GM21786 (cell line): ENCODE results near the gene NBPF6.
"Not testable (repeated sequence)": the region's sequence is repeated elsewhere in the genome, so short reads cannot be mapped to it uniquely, and the experiment has no call there.

Experiments used
- ATAC-seq: cut with Tn5 transposase; IDR thresholded peaks from one replicate; pipeline ENCODE4 v1.9.1; 2021; ENCODE audit not compliant: unreplicated experiment

Gene NBPF6

DNA sequence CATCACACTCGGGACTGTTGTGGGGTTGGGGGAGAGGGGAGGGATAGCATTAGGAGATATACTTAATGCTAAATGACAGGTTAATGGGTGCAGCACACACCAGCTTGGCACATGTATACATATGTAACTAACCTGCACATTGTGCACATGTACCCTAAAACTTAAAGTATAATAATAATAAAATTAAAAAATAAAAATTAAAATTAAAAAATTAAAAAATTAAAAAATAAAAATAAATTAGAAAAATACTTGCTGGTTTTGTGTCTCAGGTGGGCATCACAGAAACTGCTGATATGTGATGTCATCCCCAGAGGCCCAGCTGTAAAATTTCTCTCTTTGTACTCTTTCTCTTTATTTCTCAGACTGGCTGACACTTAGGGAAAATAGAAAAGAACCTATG, 44.9 kb downstream of the NBPF6 start:
- ATAC-seq: not testable (repeated sequence)

- ATAC-seq: not testable (repeated sequence)
These were observed 46.7 kb downstream of the NBPF6 start for GRCh38 chr1:108496856-108497255.

GRCh38 chr1:108502138-108502537, 52.0 kb downstream of the NBPF6 start:
- no peak for ATAC-seq

GRCh38 chr1:108502624-108503023, 52.5 kb downstream of the NBPF6 start:
- no peak for ATAC-seq

DNA sequence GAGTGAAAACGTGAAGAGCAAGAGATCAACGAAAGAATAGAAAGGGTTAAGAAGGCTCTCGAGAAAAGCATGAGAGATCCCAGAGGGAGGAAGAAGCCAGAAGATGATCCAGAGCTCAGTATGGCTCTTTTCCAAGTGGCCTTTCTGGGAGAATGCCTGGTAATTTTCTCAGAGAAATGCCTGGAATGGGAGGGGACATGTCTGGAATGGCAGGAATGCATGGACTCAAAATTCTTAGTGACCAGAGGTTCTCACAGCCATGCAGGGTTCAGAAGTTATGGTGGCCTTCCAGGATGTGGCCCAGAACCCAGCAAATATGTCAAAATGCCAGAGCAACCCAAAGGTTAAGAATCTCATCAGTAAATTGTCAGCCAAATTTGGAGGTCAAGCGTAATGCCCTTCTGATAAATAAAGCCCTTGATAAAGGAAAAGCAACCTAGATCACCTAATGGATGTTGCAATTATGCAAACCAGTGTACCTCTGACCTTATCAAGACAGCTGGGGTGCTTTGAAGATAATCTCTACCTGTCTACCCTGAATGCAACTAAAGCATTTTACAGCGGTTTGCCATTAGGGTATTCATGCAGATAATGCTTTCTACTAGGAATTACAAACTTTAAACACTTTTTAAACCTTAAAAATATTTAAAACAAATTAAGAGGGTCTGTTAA, 53.1 kb downstream of the NBPF6 start:
- no peak for ATAC-seq

DNA sequence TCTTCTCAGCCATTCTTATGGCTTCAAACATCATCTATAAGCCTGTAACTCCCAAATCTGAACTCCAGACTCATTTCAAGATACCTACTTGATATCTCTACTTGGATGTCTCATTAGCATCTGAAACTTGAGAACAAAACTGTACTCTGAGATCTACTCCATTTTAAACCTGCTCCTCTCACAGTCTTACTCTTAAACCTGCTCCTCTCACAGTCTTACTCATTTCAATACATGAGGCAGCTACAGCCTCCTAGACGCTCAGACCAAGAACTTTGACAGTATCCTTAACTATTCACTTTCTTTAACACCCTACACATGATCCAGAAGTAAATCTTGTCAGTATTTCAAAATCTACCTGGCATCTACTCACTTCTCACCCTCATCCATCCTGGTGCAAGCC, 54.3 kb downstream of the NBPF6 start:
- ATAC-seq: no peak

DNA sequence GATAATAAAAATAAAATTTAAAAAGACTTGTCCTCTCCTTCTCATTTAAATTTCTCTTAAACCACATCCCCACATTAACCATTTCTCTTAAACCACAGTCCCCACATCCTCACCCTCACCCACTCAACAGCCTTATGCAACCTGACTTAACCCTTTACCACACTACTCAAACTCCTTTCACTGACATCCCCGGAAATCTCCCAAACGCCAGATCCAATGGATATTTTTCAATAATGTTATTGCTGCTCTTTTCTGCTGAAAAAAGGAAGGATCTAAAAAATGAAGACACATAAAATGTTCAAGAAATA, 55.6 kb downstream of the NBPF6 start:
- no peak for ATAC-seq

DNA sequence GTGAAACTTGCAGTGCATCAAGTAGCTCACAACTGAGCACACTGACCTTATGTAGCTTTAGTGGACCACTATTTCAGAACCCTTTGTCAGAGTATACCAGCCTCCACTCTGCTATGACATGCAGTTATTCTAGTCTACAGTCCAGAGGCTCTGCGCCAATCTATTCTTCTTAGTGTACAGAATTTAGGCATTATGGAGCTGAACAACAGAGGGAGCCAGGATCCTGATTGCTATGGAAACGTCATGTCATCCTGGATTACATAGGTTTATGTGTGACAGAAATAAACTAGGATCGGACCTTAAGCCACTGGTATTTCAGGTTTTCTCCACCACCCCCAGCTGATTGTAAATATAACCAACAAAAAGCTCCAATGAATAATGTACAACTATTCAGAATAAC, 61.6 kb downstream of the NBPF6 start:
- ATAC-seq: no peak

DNA sequence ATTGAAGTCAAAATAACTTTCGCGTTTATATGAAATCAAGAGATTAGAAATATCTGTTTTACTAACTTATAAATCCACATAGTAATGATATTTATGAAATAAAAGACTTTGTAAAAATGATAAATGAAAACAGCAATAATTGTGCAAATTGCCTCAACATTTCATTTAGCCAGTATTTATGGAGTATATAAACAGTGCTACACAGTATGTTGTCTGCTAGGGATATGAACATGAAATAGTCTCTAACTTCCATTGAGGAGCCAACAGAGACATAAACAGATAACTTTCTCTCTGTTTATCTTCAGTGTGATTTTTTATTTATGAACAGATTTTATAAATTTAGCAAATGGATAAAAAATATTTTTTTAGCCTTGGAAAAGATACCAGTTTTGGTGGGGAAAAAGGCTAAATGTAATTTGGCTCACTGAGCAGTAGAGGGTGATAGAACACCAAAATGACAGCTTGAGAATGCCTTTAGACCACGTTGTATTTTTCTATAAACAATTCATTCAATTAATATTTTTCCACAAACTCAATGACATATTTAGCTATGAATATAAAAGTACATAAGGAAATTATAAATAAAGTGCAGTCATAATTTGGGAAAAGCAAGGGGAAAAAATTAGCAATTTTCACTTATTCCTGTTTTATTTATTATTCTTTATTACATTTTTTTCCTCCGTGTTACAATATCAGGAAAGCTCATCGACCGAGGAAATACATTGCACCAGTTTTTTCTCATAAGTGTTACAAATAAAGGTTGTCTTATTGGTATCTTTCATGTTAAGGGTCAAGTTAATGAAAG, 62.3 kb downstream of the NBPF6 start:
- peak; percentile 68 for ATAC-seq

DNA sequence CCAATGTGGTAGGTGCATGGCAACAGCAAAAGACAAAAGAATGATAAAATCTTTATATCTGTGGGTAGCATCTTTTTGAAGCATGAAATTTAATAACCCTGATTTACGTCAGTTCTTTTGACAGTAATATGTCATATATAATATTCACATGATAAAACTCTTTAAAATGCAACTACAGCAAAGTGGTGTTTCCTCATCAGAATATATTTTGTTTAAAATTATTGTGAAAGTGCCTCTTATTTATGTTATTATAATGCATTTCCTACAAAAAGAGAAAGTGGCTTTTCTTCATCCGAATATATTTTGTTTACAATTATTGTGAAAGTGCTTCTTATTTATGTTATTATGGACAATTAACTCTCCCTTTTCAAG, 62.9 kb downstream of the NBPF6 start:
- no peak for ATAC-seq

DNA sequence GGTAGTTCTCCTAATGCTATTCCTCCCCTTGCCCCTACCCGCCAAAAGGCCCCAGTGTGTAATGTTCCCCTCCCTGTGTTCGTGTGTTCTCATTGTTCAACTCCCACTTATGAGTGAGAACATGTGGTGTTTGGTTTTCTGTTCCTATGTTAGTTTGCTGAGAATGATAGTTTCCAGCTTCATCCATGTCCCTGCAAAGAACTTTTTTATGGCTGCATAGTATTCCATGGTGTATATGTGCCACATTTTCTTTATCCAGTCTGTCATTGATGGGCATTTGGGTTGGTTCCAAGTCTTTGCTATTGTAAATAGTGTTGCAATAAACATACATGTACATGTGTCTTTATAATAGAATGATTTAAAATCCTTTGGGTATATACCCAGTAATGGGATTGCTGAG, 63.8 kb downstream of the NBPF6 start:
- not testable (repeated sequence) for ATAC-seq

DNA sequence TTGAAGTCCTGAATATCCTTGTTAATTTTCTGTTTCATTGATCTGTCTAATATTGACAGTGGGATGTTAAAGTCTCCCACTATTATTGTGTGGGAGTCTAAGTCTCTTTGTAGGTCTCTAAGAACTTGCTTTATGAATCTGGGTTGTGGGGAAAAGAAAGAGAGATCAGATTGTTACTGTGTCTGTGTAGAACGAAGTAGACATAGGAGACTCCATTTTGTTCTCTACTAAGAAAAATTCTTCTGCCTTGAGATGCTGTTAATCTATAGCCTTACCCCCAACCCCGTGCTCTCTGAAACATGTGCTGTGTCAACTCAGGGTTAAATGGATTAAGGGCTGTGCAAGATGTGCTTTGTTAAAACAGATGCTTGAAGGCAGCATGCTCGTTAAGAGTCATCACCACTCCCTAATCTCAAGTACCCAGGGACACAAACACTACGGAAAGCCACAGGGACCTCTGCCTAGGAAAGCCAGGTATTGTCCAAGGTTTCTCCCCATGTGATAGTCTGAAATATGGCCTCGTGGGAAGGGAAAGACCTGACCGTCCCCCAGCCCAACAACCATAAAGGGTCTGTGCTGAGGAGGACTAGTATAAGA, 67.3 kb downstream of the NBPF6 start:
- ATAC-seq: not testable (repeated sequence)
